Ecto neural progenitor cell (in vitro differentiated cells): ENCODE measurements around the gene NAT9.

ENCODE experiments used
- DNase-seq: peaks from one replicate; pipeline ENCODE4 v3.0.0-alpha.2; 2018; ENCODE audit warnings: low spot score

Gene NAT9

DNA sequence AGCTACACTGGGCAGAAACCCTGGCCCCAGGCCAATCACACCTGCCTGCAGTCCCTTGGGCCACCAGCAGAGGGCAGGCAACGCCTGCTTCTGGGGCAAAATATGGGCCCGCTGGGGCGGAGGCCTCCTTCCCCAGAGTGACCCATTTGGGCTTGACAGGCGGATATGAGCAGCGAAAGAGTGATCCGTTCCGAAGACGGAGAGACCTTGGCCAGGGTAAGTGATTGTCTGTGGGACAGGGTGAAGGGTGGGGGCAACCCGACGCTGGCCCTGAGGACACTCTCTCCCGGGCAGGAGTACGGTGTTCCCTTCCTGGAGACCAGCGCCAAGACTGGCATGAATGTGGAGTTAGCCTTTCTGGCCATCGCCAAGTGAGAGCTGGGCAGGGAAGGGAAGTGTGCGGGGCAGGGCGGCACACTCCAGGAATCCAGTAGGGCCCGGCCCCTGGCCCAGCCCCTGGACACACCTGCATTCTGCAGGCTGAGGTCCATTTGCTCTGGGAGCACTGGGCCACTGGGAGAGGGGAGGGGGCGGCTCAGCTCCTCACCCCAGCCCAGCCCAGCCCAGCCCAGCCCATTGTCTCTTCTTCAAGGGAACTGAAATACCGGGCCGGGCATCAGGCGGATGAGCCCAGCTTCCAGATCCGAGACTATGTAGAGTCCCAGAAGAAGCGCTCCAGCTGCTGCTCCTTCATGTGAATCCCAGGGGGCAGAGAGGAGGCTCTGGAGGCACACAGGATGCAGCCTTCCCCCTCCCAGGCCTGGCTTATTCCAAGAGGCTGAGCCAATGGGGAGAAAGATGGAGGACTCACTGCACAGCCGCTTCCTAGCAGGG lies 31.2 kb downstream of the NAT9 start:
- DNase-seq = peak; percentile 95

- no peak for DNase-seq
Measured at GRCh38 chr17:74744349-74744713, 31.8 kb downstream of the NAT9 start.

GRCh38 chr17:74743755-74744154 lies 32.4 kb downstream of the NAT9 start:
- DNase-seq = no peak

DNA sequence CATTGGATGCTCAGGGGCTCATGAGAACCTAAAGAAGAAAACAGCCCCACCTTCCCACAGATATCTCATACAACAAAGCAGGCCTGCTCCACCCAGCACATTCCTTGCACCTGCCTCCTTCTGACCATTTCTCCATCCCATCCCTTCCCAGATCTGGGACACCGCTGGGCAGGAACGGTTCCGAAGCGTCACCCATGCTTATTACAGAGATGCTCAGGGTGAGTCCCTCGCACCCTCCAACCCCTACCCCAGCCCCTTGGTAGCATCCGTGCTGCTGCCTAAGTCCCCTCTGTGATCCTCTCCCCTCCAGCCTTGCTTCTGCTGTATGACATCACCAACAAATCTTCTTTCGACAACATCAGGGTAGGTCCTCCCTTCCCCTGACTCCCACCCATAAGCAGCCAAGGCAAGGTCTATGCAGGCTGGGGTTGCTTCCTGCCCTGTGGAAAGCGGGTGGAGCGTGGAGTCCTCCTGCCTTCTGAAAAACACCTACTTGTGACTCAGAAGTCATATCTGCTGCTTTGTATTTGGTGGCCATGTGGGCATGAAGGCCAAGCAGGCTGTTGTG lies 33.1 kb downstream of the NAT9 start:
- no peak for DNase-seq

DNA sequence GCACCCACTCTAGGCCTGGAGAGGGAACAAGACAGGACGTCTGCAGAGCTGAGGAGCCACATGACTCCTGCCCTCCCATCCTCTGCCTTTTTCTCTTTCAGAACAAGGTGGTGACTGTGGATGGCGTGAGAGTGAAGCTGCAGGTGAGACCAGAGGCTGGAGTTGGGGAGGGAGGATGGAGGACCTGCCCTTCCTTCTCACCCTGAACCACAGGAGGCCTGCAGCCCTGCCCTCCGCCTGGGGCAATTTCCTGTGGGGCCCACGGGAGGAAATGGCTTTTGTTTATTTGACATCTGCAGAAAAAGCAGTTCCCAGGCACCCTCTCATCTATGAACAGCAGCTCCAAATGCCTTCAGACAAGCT lies 34.0 kb downstream of the NAT9 start:
- no peak for DNase-seq

GRCh38 chr17:74740641-74741387 lies 35.3 kb downstream of the NAT9 start:
- no peak for DNase-seq

DNA sequence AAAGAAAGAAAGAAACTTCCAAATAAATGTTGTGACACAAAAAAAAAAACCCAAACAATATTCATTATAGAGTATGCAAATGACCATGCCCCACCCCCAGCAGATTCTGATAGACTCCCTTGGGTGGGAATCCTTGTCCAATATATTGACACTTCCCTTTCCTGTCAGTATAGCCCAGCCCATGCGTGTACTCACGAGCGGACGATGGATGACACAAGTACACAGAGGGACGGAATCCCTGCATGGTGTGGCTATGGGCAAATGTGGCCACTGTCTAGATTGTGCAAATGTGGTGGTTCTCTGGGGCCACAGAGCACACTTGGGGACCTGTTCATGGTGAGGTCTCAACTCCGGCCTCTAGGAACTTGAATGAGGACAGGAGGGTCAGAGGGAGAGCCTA lies 36.0 kb downstream of the NAT9 start:
- DNase-seq = no peak

- DNase-seq = no peak
Measured at GRCh38 chr17:74739227-74739831, 36.8 kb downstream of the NAT9 start.

DNA sequence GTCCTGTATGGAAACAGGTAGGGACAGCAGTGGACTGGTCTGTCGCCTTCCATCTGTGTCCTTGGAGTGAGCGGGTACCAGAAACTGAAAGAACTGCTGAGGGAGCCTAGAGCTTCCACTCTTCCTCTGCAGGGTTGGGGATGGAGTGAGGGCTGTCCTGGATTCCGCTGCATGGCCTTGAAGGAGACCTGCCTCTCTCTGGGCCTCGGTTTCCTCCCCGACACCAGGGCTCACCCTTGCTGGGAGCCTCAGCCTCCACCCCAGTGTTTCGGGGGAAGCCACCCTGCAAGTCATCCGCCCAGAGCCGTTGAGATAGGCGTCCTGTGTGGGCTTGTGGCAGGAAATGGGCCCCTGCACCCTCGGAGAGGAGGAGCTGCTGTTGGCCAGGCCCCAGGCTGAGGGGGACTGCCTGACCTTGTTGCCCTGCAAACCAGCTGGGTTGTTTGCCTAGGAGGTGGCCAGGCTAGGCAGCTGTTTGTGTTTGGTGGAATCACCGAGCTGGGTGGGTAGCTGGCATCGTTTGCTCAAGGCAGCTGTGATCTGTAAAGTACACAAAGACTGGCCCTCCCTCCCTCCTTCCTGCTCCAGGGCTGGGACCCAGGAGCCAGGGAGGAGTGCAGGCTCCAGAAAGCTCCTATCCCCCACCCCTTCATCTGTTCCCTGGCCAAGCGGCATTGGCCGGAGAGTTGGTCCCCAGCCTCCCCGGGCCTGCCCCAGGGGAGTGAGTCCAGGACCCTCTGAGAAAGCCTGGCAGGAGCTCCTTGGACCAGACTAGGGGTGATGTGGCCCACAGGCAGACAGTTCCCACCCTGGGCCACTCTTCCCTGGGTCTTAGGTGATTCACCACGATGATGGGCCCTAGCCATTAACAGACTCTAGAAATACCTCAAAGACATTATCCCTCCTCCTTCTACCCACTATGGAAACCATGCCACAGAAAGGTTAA lies 37.8 kb downstream of the NAT9 start:
- DNase-seq = no peak

- peak; percentile 82 for DNase-seq
Measured at GRCh38 chr17:74737299-74738050, 38.7 kb downstream of the NAT9 start.

- DNase-seq = peak; percentile 82
Measured at GRCh38 chr17:74736513-74737298, 39.4 kb downstream of the NAT9 start, which contains the start of gene RAB37. RAB37 (plus strand) TSS chr17:74737256; CDS start chr17:74737273, 17 bp downstream.

DNA sequence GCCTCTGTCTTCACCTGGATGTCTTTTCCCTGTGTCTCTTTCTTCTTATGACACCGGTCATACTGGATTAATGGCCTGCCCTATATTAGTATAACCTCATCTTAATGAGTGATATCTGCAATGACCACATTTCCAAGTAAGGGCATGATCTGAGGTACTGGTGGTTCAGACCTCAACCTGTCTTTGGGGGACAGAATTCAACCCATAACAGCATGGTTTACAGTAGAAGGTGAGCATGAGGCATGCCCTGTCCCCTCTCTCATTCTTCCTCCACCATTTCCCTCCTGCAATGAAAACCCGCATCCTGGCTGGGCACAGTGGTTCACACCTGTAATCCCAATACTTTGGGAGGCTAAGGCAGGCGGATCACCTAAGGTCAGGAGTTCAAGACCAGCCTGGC lies 41.9 kb downstream of the NAT9 start:
- no peak for DNase-seq

GRCh38 chr17:74733365-74734122 lies 42.6 kb downstream of the NAT9 start:
- no peak for DNase-seq

- DNase-seq = no peak
Measured at GRCh38 chr17:74732042-74732867, 43.9 kb downstream of the NAT9 start.

GRCh38 chr17:74731347-74731605 lies 44.9 kb downstream of the NAT9 start:
- no peak for DNase-seq

GRCh38 chr17:74730491-74731346 lies 45.4 kb downstream of the NAT9 start:
- DNase-seq = no peak

DNA sequence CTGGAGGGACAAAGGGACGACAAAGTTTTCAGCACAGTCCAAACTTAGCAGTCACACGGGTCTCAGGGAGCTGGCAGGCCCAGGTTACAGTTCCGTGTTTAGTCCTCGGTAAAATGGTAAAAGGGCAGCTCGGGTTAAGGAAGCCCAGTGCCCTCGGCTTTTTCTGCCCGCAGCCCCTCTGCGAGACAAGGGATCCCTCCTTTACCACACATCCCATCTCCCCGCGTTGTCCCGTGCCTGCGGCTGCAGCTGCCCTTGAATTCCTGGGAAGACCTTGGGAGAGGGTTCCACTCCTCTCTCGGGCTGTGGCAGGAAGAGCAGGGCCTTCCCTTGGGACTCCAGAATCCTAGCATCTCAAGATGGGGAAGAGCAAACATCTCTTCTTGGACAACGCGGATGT lies 46.3 kb downstream of the NAT9 start:
- no peak for DNase-seq

- DNase-seq = no peak
Measured at GRCh38 chr17:74729368-74729767, 46.8 kb downstream of the NAT9 start.
